NCI-H226 (cell line): ENCODE data around the gene FAS.

ENCODE experiments used
- DNase-seq: peaks from one replicate; pipeline ENCODE4 v3.0.0-alpha.2; 2015

The FAS gene

GRCh38 chr10:88990384-88991160 lies at the start of gene FAS:
Gene FAS (plus strand): TSS chr10:88990798. CDS start chr10:88990877, 79 bp downstream.
- peak; percentile 92 for DNase-seq

- DNase-seq, result no peak
These were observed 49.6 kb upstream of the FAS start for GRCh38 chr10:88941026-88941425.

- no peak for DNase-seq
These were observed 46.8 kb upstream of the FAS start for GRCh38 chr10:88943778-88944177.

GRCh38 chr10:88944813-88945212 lies 45.8 kb upstream of the FAS start:
- no peak for DNase-seq

- no peak for DNase-seq
These were observed 44.4 kb upstream of the FAS start for GRCh38 chr10:88946200-88946599.

GRCh38 chr10:88946965-88947590 lies 43.5 kb upstream of the FAS start:
- no peak for DNase-seq

- no peak for DNase-seq
These were observed 41.5 kb upstream of the FAS start for GRCh38 chr10:88949051-88949450.

- no peak for DNase-seq
These were observed 40.4 kb upstream of the FAS start for GRCh38 chr10:88949912-88950837.

- no peak for DNase-seq
These were observed 37.9 kb upstream of the FAS start, which contains the start of gene ACTA2 for GRCh38 chr10:88952647-88953111. Gene ACTA2 (minus strand): TSS chr10:88952773. CDS start chr10:88948930, 3,843 bp downstream.

GRCh38 chr10:88953662-88954061 lies 36.9 kb upstream of the FAS start:
- DNase-seq, result no peak

- DNase-seq, result no peak
These were observed 36.0 kb upstream of the FAS start for GRCh38 chr10:88954458-88955083.

GRCh38 chr10:88957381-88957780 lies 33.2 kb upstream of the FAS start:
- no peak for DNase-seq

GRCh38 chr10:88958721-88959120 lies 31.9 kb upstream of the FAS start:
- no peak for DNase-seq

- no peak for DNase-seq
These were observed 29.8 kb upstream of the FAS start for GRCh38 chr10:88960802-88961201.

- no peak for DNase-seq
These were observed 29.3 kb upstream of the FAS start for GRCh38 chr10:88961266-88961665.

- DNase-seq, result no peak
These were observed 28.3 kb upstream of the FAS start for GRCh38 chr10:88962336-88962735.

- no peak for DNase-seq
These were observed 27.3 kb upstream of the FAS start for GRCh38 chr10:88963318-88963717.

- no peak for DNase-seq
These were observed 26.2 kb upstream of the FAS start for GRCh38 chr10:88964360-88964759.

GRCh38 chr10:88964869-88965415 lies 25.7 kb upstream of the FAS start:
- no peak for DNase-seq

GRCh38 chr10:88966797-88967196 lies 23.8 kb upstream of the FAS start:
- no peak for DNase-seq

- DNase-seq, result no peak
These were observed 22.2 kb upstream of the FAS start for GRCh38 chr10:88968391-88968790.
